Transverse colon (tissue), 4 donors: Measurements from ENCODE around the gene SWSAP1.

Experiments used
- CTCF ChIP-seq, 5 experiments: fragments of 200-600 bp in 3 of 5; fragments of 450-650 bp in 2 of 5; sonication (generic) in 3 of 5; IDR thresholded peaks; 1 replicate in 2 of 5; 2 replicates in 3 of 5; pipeline ENCODE4 v1.5.1; 2016 to 2017; ENCODE audit warnings: antibody characterized with exemption in 5 of 5, inconsistent platforms in 3 of 5, mild to moderate bottlenecking in 2 of 5, moderate library complexity in 1 of 5
- EP300 ChIP-seq: sonication (generic); formaldehyde crosslinking; IDR thresholded peaks from one replicate; pipeline ENCODE4 v1.6.1; 2017; ENCODE audit warnings: antibody characterized with exemption, low read depth
- POLR2AphosphoS5 ChIP-seq, 3 donors: sonication (generic); formaldehyde crosslinking; IDR thresholded peaks; one replicate each; pipeline ENCODE4 v1.6.1; 2016; ENCODE audit warnings: antibody characterized with exemption in 3 of 3

GRCh38 chr19:11370744-11371143 lies 3.7 kb upstream of the SWSAP1 start:
- TF ChIP-seq CTCF (IDR thresholded peaks at IDR 0.05) = no peak
- no peak for TF ChIP-seq EP300
- TF ChIP-seq POLR2AphosphoS5 (IDR thresholded peaks at IDR 0.05) = no peak
